SJSA1 (cell line): ENCODE data around the gene SCG2. TPM values are rescaled to one million over a fixed set of nuclear protein-coding genes. Genes with fewer than 3 reads are reported as not detected.
A peak's percentile ranks its signal among the peaks of the same experiment; 100 is the strongest.
"Not testable (repeated sequence)": the region's sequence is repeated elsewhere in the genome, so short reads cannot be mapped to it uniquely, and the experiment has no call there.

ENCODE experiments used
- DNase-seq, 2 experiments: peaks; one replicate each; pipeline ENCODE4 v3.0.0-alpha.2; 2015 to 2020; ENCODE audit warnings: low spot score in 2 of 2, low read depth in 1 of 2
- H3K27ac ChIP-seq: fragments of 250-450 bp; sonication (Bioruptor Pico); 2 replicates; pipeline ENCODE4 v1.5.1; 2020; ENCODE audit warnings: mild to moderate bottlenecking, moderate library complexity
- H3K27me3 ChIP-seq: fragments of 250-450 bp; sonication (Bioruptor Pico); replicated peaks from 2 replicates; pipeline ENCODE4 v1.5.1; 2020; ENCODE audit warnings: mild to moderate bottlenecking, moderate library complexity
- H3K36me3 ChIP-seq: fragments of 250-450 bp; sonication (Bioruptor Pico); 2 replicates; pipeline ENCODE4 v1.5.1; 2020; ENCODE audit warnings: mild to moderate bottlenecking
- H3K4me1 ChIP-seq: fragments of 250-450 bp; sonication (Bioruptor Pico); replicated peaks from 2 replicates; pipeline ENCODE4 v1.6.1; 2021; ENCODE audit warnings: mild to moderate bottlenecking
- H3K4me3 ChIP-seq: fragments of 250-450 bp; sonication (Bioruptor Pico); 2 replicates; pipeline ENCODE4 v1.5.1; 2020; ENCODE audit warnings: mild to moderate bottlenecking
- H3K9me3 ChIP-seq: fragments of 250-450 bp; sonication (Bioruptor Pico); replicated peaks from 2 replicates; pipeline ENCODE4 v1.5.1; 2020; ENCODE audit warnings: mild to moderate bottlenecking
- total RNA-seq: library from RNA; depleted of rRNA; stranded (reverse); fragments of >200 nt; shearing (Covaris generic); gene quantifications from 2 replicates; pipeline ENCODE4 v1.2.3, GENCODE V29; 2014

The SCG2 gene
- total RNA-seq, 1 experiment from 2014 or later: 5.0 TPM

- no peaks in the 10 kb centered on the region for H3K36me3 ChIP-seq
- no peak overlapping the region for H3K4me3 ChIP-seq
- H3K4me1 ChIP-seq: peaks cover 19% of the 10 kb centered on the region
- H3K9me3 ChIP-seq: no peaks in the 10 kb centered on the region
- H3K27me3 ChIP-seq: no peaks in the 10 kb centered on the region
- H3K27ac ChIP-seq: peak overlapping the region; percentile 86
- peak in 1 of 2 experiments; percentile 40 for DNase-seq
These were observed 2.4 kb downstream of the SCG2 start for GRCh38 chr2:223599640-223600380.

GRCh38 chr2:223598994-223599639 lies 3.0 kb downstream of the SCG2 start:
- no peak overlapping the region for H3K4me3 ChIP-seq
- no peaks in the 10 kb centered on the region for H3K27me3 ChIP-seq
- DNase-seq: peak in 1 of 2 experiments; percentile 75
- no peaks in the 10 kb centered on the region for H3K9me3 ChIP-seq
- peak overlapping the region; percentile 86 for H3K27ac ChIP-seq
- H3K4me1 ChIP-seq: peaks cover 19% of the 10 kb centered on the region
- H3K36me3 ChIP-seq: no peaks in the 10 kb centered on the region

DNA sequence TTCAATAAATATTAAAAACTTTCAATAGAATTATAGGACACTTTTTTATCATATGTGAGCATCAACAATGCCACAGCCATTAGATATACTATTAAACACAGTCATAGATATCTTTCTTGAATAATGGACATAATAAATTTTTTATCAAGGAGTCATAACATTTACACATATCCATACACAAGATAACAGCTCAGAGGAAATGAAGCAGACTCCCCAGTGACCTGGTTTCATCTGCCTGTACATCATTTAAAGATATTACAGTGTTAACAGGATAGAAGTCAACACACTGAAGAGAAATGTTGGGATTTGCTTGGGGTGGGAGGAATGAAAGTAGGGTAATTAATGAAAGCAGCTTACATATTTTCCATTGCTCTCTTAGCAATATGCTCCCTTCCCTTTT lies 5.1 kb downstream of the SCG2 start:
- no peak for DNase-seq
- no peaks in the 10 kb centered on the region for H3K9me3 ChIP-seq
- no peak overlapping the region for H3K27ac ChIP-seq
- H3K36me3 ChIP-seq: no peaks in the 10 kb centered on the region
- H3K4me3 ChIP-seq: no peak overlapping the region
- no peaks in the 10 kb centered on the region for H3K27me3 ChIP-seq
- peaks cover 19% of the 10 kb centered on the region for H3K4me1 ChIP-seq

GRCh38 chr2:223596208-223596607 lies 6.0 kb downstream of the SCG2 start:
- Histone ChIP-seq H3K27me3 (no peaks in the 10 kb centered on the region), H3K4me1 (peaks cover 23% of the 10 kb centered on the region), H3K27ac (no peak overlapping the region), H3K36me3 (no peaks in the 10 kb centered on the region), H3K4me3 (no peak overlapping the region), H3K9me3 (no peaks in the 10 kb centered on the region)
- DNase-seq: no peak

GRCh38 chr2:223594831-223595230 lies 7.3 kb downstream of the SCG2 start:
- Histone ChIP-seq H3K36me3 (no peaks in the 10 kb centered on the region), H3K27me3 (no peaks in the 10 kb centered on the region), H3K4me1 (peaks cover 34% of the 10 kb centered on the region), H3K9me3 (no peaks in the 10 kb centered on the region), H3K4me3 (no peak overlapping the region), H3K27ac (no peak overlapping the region)
- no peak for DNase-seq

- no peaks in the 10 kb centered on the region for H3K36me3 ChIP-seq
- no peak overlapping the region for H3K4me3 ChIP-seq
- H3K27ac ChIP-seq: no peak overlapping the region
- no peaks in the 10 kb centered on the region for H3K27me3 ChIP-seq
- H3K9me3 ChIP-seq: no peaks in the 10 kb centered on the region
- no peak for DNase-seq
- H3K4me1 ChIP-seq: peaks cover 33% of the 10 kb centered on the region
These were observed 7.9 kb downstream of the SCG2 start for GRCh38 chr2:223594259-223594658.

- H3K36me3 ChIP-seq, H3K27ac ChIP-seq, H3K4me3 ChIP-seq, DNase-seq, H3K27me3 ChIP-seq, H3K9me3 ChIP-seq: not testable (repeated sequence)
- H3K4me1 ChIP-seq: peaks cover 21% of the 10 kb centered on the region
These were observed 9.5 kb downstream of the SCG2 start for GRCh38 chr2:223592689-223593088.

DNA sequence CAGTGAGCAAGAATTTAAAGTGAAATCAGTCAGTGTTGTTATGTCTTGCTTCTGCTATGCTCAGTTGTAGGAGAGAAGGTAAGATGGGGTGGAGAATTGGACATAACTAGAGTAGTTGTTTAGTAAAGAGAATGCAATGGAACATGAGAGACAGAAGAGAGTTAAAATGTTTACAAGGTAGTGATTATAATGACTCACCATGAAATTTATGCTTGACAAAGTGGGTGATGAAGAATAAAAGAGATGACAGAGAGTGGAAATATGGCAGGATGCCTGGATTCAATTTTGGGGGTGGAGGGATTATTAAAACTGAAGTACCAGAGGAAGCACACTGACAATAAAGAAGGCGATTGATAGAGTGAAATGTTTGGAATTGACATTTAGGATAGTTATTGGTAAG lies 10.6 kb downstream of the SCG2 start:
- Histone ChIP-seq H3K27ac (no peak overlapping the region), H3K36me3 (no peaks in the 10 kb centered on the region), H3K4me3 (no peak overlapping the region), H3K27me3 (no peaks in the 10 kb centered on the region), H3K9me3 (no peaks in the 10 kb centered on the region), H3K4me1 (peaks cover 24% of the 10 kb centered on the region)
- DNase-seq: peak in 1 of 2 experiments; percentile 25

DNA sequence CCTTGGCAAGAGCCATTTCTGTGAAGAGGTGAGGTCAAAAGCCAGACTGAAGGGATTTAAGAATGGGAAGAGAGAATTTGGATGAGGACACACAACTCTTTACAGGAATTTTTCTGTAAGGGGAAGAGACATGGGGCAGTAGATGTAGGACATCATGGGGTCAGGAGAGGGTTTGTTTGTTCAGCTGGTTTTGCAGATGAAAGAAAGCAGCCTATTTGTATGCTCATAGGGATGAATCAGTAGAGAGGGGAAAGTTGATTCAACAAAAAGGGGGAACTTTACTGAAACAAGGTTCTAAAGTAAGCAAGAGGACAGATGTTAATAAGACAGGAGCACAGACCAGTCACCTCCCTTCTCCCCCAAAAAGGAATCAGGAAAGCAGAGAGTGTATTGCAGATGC lies 11.2 kb downstream of the SCG2 start:
- no peak overlapping the region for H3K27ac ChIP-seq
- H3K4me1 ChIP-seq: peaks cover 30% of the 10 kb centered on the region
- no peaks in the 10 kb centered on the region for H3K9me3 ChIP-seq
- no peaks in the 10 kb centered on the region for H3K27me3 ChIP-seq
- DNase-seq: no peak
- no peaks in the 10 kb centered on the region for H3K36me3 ChIP-seq
- no peak overlapping the region for H3K4me3 ChIP-seq

DNA sequence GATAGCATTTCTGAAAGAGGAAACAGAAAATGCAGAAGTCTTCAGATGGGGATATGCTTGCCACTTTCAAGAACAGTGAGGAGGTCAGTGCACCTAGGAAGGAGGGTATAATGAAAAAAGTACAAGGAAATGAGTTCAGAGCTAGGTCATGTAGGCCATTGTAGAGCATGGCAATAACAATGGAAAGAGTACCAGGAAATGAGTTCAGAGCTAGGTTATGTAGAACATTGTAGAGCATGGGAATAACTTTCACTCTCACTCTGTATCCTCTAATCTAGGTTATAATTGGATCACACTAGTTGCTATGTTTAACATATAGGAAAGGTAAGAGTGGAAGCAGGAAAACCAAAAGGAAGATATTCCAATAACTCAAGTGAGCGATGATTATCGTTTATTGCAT lies 12.3 kb downstream of the SCG2 start:
- Histone ChIP-seq H3K4me1 (peaks cover 33% of the 10 kb centered on the region), H3K27me3 (no peaks in the 10 kb centered on the region), H3K9me3 (no peaks in the 10 kb centered on the region), H3K27ac (no peak overlapping the region), H3K36me3 (no peaks in the 10 kb centered on the region), H3K4me3 (no peak overlapping the region)
- no peak for DNase-seq

- DNase-seq: no peak
- peaks cover 33% of the 10 kb centered on the region for H3K4me1 ChIP-seq
- H3K27ac ChIP-seq: no peak overlapping the region
- H3K4me3 ChIP-seq: no peak overlapping the region
- no peaks in the 10 kb centered on the region for H3K27me3 ChIP-seq
- H3K9me3 ChIP-seq: no peaks in the 10 kb centered on the region
- no peaks in the 10 kb centered on the region for H3K36me3 ChIP-seq
These were observed 13.9 kb downstream of the SCG2 start for GRCh38 chr2:223588251-223588650.

DNA sequence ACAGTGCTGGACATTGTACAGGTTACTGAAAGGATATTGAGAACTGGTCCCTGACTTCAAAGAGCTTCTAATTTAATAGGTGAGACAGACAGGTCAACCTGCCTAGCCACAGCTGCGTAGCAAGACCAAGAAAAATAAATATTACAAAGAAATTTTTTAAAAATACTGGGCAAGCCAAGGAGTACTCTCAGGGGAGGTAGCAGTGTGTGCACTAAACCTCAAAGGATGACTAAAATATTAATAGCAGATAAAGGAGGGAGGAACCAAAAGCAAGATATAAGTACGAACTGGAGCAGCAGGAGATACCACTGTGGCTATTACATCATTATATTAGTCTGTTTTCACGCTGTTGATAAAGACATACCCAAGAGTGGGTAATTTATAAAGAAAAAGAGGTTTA lies 14.9 kb downstream of the SCG2 start:
- H3K9me3 ChIP-seq: no peaks in the 10 kb centered on the region
- H3K27ac ChIP-seq: no peak overlapping the region
- H3K4me3 ChIP-seq: no peak overlapping the region
- no peak for DNase-seq
- no peaks in the 10 kb centered on the region for H3K27me3 ChIP-seq
- H3K4me1 ChIP-seq: peaks cover 33% of the 10 kb centered on the region
- H3K36me3 ChIP-seq: no peaks in the 10 kb centered on the region

DNA sequence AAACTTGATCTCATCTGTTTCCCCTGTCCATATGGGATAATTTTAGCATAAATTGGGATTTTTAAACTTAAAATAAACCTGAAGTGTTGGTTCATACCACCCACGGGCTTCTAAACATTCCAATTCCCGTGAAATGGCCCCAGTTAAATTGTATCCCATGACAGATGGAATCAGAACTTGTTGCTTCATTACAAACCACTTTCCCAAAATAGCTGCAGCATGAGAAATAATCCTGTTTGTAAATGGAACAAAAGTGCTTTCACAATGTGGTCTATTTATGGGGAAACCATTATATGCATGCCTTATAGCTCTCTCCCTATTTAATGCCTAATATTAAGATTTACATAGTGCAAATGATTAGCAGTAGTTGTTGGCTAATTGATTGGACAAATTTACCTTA lies 15.9 kb downstream of the SCG2 start:
- no peaks in the 10 kb centered on the region for H3K36me3 ChIP-seq
- no peak overlapping the region for H3K4me3 ChIP-seq
- no peak overlapping the region; the same call in 1 of the 2 replicates for H3K27ac ChIP-seq
- H3K4me1 ChIP-seq: peaks cover 30% of the 10 kb centered on the region
- peak in 1 of 2 experiments; percentile 17 for DNase-seq
- no peaks in the 10 kb centered on the region for H3K9me3 ChIP-seq
- H3K27me3 ChIP-seq: no peaks in the 10 kb centered on the region

GRCh38 chr2:223585666-223586065 lies 16.5 kb downstream of the SCG2 start:
- Histone ChIP-seq H3K4me1 (peaks cover 30% of the 10 kb centered on the region), H3K27ac (no peak overlapping the region), H3K27me3 (no peaks in the 10 kb centered on the region), H3K4me3 (no peak overlapping the region), H3K36me3 (no peaks in the 10 kb centered on the region), H3K9me3 (no peaks in the 10 kb centered on the region)
- DNase-seq: no peak
